ENCODE results near the gene TSSK3.
"Not testable (repeated sequence)": the region's sequence is repeated elsewhere in the genome, so short reads cannot be mapped to it uniquely, and the experiment has no call there.

Gene TSSK3

DNA sequence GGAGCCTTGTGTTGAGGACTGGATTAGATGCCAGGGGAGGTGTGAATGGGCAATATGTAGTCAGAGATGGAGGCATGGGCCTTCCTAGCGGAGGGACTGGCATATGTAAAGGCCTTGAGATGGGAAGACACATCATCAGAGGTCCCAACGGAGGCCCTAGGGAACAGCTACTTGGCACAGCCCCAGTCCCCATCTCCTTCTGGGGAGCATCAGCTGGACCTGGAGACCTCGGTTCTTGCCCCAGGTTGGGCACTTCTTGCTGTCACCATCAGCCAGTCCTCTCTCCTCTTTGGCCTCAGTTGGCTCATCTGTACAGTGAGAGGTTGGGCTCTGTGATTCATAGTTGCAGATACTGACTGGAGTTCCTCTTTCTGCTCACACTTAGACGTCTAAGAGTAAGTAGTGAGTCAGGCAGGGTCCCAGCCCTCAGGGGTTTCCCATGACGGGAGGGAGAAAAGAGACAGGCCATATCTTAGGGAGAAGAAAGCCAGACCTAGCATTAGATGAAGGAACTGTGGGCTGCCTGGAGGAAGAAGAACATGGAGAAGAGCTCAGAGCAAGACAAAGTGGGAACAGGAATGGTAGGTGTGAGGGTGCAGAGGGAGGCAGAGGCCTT lies 22.9 kb upstream of the TSSK3 start:
- DNase-seq, result no peak

DNA sequence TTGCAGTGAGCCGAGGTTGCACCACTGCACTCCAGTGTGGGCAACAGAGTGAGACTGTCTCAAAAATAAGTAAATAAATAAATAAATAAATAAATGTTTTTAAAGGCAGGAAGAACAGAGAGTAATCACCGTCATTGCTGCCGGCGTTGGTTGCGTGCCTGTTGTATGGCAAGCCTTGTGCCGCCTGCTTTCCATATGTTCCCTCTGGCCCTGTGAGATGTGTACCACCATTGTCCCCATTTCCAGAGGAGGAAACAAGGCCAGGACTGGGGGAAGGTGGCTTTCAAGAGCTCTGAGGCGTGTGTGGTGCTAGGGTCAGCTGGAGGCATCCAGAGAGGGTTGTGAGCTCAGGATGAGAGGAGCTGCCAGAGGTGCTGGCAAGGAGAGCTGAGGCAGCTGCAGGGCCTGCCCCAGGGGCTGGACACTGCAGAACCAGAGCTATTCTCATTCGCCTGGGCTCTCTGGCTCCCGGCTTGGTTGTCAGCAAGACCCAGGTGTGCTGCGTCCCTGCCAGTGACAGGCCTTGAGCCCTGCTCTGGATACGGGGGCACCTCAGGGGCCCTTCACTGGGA lies 21.1 kb upstream of the TSSK3 start:
- no peak for DNase-seq

DNA sequence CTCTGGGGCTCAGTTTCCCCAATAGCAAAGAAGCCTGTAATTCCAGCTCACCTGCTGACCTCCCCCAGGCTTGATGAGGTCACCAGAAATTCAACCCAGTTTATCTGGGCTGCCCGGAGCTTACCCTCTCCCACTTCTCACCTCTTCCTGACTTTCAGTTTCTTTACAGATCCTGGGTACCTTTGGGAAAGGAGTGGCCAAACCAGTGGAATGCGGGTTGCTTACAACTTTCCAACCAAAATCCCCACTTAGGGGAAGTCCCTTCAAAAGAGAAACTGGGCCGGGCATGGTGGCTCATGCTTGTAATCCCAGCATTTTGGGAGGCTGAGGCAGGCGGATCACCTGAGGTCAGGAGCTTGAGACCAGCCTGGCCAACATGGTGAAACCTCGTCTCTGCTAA lies 20.4 kb upstream of the TSSK3 start:
- no peak for DNase-seq

DNA sequence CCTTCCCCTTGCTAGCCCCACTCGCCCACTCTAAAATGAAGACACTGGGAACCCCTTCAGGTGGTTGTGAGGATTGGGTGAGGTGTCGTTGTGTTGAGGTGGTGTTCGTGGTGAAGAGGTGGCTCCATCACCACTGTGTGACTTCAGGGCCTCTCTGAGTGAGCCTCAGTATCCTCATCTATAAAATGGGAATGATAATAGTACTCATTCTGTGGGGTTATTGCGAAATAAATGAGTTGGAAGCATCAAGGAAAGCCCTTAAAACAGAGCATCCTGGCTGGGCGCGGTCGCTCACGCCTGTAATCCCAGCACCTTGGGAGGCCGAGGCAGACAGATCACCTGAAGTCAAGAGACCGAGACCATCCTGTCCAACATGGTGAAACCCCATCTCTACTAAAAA lies 19.6 kb upstream of the TSSK3 start:
- DNase-seq, result no peak

DNA sequence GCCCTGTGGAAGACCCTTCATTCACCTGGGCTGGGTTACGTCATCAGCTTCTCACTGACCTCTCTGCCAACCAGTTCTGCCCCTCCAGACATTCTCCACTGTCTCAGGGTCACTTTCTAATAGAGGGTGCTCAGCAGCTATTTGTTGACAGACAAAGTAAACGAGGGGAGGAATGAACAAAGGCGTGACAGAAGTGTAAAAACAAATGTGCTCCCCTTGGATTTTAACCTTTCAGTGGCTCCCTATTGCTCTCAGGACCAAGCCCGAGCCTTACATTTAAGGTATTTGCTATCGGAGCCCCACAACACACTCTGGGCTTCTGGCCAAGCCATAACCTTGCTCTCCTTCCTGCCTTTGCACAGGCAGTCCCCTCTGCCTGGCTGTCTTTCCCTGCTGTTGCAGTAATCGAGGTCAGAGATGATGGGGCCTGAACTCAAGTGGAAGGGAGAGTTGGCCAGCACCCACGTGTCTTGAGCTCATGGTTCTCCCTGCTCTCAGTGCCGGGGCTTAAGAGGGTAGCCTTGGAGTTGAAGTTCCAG lies 17.0 kb upstream of the TSSK3 start:
- DNase-seq, result no peak

DNA sequence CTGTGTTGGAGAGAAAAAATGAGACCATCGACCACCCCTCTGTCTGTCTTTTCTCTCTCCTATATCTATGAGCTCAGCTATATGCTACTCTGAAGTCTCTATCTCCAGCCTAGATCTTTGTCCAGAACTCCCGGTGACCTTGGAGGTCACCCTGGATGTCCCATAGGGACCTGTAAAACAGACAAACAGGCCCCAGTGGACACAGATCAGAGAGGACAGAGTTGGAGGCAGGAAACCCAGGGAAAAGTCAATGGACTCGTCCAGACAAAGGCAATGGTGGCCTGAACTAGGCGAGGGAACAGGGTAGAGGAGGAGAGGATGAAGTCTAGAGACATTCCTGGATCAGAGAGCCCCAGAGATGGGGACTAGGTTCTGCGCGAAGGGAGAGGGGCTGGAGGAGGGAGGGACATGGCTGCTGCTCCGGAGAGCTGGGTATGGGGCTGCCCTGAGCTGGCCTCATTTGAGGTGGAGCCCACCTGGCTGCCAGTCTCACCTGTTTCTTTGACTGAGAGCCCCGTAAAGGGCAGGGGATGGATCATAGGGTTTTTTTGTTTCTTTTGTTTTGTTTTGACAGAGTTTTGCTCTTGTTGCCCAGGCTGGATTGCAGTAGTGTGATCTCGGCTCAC lies 15.7 kb upstream of the TSSK3 start:
- no peak for DNase-seq

DNA sequence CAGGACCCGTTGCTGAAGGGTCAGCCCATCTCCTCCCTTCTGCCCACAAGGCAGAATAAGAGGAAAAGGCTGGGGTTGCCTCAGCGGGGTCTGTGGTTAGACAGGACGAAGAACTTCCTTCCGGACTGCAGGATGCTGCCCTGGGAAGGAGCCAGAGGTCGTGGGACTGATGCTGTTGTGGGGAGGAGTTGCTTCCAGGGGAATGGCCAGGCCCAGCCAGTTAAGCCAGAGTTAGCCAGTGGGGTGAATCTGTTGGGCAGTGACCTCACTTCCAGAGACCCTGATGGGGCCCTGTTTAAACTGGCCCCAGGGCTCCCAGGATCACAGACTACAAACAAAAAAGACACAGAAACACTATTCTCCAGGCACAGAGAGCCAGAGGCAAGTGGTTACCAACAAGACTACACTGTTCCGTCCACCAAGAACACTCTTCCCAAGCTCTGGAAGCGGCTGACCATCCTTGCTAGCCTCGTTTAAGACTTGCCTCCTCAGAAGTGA lies 13.1 kb upstream of the TSSK3 start:
- no peak for DNase-seq

DNA sequence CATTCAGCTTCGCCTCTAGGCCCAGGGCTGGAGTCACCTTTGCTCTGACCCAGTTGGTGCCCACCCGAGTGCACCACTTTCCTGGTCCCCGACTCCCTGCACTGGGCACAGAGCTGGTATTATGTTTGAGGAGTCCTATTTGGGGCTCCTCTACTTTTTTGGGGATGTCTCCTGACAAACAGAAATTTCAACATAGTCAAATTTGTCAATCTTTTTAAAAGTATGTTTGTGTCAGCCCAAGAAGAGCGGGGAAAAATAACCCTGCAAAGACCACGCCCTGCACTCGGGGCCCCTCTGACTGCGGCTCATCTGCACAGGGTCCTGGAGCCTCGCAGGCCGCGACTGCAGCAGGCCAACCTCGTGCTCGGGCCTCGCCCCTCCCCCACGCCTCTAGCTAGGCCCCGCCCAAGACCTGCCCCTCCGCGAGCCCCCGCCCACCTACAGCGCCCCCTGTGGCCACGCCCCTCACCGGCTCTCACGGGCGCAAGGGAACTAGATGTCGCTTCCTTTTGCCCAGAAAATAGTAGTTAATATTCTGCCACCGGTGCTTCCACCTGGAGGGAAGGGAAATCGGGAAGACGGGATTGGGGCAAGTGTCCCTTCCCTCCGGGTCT lies 11.4 kb upstream of the TSSK3 start:
- DNase-seq, result no peak

DNA sequence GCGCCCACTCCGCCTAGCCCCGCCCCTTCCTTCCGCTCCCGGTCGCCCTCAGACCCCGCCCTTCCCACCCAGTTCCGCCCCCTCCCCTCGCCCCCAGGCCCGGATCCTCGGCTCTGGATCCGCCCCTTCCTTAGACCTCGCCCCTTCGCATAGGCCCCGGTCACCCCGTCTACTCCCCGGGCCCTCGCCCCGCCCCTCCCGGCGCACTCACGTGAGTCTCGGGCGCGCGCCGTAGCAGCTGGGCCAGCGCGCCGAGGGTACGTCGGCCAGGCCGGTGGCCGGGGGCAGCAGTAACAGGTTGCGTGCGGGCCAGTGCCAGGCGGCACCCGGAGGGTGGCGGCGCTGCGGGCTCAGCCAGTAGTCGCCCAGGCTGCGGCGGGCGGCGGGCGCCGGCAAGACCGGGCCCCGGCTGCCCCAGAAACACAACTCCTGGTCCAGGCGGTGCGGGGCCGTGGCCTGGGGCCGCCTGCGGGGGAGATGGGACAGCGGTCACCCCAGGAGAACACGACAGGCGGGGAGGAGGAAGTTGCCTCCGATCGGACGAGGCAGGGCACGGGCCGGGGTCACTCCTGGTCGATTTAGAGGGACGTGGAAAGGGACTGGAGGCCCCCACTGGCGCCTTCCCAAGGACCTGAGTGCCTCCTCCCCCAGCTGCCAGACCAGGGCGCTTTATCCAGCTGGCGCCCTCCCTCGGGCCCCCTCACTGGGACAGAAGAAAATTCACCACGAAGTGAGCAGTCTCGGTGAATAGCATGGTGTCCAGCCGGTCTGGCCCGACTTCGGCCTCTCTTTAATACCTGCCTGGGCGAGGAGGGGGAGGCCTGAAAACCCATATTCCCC lies 10.7 kb upstream of the TSSK3 start:
- peak; percentile 43 for DNase-seq

DNA sequence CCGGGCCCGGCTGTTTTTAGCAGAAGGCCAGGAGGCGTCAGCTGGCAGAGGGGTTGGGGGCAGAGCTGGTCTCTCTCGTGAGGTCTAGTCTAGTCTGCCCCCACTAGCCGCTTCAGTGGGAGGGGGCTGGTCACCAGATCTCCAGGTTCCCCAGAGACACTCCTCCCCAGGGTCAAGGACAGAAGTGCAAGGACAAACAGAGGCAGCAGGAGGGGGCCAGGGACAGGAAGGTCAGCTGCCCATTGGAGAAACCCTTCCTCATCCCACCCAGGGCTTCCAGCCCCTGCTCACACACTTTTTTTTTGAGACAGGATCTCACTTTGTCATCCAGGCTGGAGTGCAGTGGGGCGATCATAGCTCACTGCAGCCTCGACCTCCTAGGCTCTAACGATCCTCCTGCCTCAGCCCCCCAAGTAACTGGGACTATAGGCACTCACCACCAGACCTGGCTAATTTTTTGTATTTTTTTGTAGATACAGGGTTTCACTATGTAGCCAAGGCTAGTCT lies 10.0 kb upstream of the TSSK3 start:
- DNase-seq, result no peak

DNA sequence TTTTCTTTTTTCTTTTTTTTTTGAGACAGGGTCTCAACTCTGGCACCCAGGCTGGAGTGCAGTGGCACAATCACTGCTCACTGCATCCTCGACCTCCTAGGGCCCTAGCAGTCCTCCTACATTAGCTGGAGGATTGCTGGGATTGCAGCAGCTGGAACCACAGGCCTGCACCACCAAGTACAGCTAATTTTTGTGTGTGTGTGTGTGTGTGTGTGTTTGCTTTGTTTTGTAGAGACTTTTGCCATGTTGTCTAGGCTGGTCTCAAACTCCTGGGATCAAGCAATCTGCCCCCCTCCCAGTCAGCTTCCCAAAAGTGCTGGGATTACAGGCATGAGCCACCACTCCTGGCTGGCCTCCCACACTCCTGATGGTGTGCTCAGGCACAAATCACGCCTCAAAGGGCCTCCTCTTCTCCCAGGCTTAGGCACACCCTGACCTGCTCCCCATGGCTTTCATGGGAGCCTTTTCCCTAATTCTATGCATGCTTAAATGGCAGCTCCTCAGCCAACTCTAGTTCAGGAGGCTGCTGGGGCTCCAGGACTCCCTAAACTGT lies 9.4 kb upstream of the TSSK3 start:
- DNase-seq, result no peak

DNA sequence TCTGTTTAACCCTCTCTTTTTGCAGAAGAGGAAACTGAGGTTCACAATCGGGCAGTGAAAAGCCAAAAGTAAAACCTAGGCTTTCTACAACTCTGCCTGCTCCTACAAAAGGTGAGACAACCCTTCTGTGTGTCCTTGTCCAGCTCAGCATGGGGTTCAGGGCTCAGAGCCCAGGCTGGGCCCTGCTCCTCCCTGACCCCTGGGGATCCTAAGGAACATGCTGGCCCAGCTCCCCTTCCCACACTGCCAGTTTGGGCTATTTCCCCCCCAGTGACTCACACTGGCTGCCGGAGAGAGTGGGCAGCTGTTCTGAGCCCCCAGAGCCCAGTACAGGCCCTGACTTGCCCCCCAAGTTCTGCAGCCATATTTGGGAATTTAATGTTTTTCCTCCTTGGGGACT lies 8.9 kb upstream of the TSSK3 start:
- DNase-seq, result no peak

DNA sequence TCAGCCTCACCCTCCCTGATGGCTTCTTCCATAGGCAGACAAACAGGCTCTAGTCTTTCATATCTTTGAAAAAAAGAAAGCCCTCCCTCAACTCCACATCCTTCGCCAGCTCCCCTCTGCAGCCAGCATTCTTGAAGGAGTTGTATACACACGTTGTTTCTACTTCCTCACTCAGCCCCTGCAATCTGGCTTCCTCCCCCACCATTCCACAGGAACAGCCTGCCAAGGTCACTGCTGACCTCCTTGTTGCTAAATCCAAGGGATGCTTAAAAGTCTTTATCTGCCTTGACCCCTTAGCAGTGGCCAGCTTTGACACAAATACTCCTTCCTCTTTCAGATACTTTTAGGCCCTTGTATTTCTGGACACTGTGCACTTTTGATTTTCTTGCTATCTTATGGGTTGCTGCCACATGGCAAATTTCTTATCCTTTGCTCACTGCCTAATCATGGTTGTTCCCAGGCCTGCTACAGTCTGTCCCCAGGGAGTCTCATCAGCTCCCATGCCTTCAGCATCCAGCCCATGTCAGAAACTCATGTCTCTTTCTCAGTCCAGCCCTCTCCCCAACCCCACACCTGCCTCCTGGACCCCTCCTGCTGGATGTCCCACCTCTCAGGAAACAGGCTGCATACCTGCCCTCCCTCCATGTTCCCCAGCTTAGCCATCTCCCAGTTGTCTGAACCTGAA lies 8.3 kb upstream of the TSSK3 start:
- no peak for DNase-seq

DNA sequence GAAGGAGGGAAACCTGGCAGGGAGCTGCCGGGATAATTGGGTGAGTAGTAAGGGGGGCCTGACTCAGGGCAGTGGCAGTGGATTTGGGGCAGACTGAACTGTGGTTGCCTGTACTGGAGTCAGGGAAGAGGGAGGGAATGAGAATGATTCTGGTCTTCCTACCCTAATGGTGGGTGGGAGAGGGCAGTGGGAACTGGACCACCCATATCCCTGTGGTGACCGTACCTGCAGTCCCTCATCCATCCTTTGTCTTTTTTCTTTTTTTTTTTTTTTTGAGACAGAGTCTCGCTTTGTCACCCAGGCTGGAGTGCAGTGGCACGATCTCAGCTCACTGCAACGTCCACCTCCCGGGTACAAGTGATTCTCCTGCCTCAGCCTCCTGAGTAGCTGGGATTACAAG lies 6.6 kb upstream of the TSSK3 start:
- not testable (repeated sequence) for DNase-seq

DNA sequence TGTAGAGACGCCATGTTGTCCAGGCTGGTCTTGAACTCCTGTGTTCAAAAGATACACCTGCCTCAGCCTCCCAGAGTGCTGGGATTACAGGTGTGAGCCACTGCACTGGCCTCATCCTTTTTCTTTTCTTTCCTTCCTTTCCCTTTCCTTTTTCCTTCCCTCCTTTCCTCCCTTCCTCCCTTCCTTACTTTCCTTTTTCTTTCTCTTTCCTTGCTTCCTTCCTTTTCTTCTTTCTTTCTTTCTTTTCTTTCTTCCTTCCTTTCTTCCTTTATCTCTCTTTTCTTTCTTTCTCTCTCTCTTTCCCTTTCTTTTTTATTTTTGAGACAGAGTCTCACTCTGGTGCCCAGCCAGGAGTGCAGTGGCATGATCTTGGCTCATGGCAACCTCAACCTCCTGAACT lies 5.9 kb upstream of the TSSK3 start:
- no peak for DNase-seq

DNA sequence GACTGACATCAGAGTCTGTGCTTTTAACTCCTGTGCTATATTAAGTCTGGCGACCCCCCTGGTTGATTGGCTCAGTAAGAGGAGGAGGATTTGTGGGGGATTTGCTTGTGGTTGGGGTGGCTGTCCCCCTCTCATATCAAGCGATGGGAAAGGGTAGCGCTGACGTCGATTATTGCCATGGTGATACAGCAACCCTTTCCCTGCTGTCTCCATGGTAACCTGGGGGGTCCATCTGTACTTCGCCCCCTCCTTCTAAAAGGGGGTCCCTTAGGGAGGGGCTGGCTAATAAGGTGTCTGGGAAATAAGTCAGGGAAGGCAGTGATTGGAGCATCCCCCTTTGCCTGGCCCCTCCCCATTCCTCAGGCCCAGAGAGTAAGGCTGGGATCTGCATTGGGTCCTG lies 4.7 kb upstream of the TSSK3 start:
- no peak for DNase-seq

DNA sequence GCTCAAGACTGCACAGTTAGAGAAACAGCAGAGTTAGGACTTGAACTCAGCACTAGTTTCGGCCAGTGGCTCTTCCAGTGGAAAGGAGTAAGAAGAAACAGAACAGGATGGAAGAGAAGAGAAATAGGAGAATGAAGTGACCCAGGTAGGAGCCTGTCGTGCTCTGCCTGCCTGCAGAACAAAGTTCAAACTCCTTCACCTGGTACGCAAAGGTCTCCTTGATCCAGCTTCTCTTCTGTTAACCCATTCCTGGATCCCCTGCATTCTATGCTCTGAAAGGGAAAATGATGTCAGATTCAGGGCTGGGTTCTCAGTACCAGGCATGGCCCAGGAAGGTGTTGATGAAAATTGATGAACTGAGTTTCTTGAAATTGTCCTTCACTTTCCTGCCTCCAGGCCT lies 3.9 kb upstream of the TSSK3 start:
- DNase-seq, result no peak

DNA sequence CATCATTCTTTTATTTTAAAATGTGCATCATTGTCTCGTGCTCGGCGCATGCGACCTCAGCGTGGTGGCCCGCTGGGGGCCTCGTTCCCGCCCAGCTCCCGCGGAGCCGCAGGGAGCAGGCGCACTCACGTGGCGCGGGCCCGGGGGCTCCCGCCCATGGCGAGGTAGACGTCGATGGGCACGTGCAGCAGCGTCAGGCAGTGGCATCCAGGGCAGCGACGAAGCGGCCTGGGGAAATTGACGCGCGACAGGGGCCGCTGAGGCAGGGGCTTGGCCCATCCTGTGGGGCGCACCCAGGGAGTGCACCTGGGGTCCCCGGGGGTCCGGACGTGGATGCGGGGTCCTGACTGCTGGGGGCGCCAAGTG lies 1.0 kb upstream of the TSSK3 start:
- no peak for DNase-seq

DNA sequence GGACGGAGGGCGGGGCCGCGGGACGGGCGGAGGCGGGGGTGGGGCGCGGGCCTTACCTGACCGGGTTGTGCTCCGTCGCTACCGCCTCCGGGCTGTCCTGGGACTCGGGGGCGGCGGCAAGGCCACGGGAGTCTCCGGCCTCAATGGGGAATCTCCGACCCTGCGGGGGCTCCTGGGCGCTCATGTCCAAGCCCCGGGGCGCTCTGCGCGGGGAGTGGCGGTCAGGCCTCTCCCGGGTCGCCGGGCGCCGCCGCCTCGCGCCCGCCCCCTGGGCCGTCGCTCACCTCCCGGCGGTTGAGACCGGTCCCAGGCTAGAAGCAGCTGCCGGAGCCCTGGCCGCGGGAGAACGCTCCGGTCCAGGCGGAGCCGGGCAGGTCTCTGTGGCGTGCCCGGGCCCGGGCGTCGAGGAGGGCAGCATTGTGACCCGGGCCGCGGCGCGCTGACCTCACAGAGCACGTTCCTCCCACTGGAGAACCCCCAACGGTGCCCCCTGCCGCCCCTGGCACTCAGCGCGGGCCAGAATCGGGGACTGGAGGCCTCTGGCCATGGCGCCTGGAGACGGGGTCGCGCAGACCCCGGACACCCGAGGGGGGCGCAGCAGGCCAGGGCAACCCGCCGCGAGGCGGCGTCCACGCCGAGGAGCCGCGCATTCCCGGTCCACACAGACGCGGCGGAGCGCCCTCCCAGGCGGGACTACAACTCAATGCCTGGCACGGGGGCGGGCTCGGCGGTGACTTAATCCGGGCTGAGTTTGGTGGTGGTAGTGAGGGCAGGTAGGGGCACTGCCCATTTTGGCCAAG lies 465 bp upstream of the TSSK3 start:
- no peak for DNase-seq

DNA sequence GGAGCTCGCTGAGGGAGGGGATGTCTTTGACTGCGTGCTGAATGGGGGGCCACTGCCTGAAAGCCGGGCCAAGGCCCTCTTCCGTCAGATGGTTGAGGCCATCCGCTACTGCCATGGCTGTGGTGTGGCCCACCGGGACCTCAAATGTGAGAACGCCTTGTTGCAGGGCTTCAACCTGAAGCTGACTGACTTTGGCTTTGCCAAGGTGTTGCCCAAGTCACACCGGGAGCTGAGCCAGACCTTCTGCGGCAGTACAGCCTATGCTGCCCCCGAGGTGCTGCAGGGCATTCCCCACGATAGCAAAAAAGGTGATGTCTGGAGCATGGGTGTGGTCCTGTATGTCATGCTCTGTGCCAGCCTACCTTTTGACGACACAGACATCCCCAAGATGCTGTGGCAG lies 1.4 kb downstream of the TSSK3 start:
- no peak for DNase-seq

DNA sequence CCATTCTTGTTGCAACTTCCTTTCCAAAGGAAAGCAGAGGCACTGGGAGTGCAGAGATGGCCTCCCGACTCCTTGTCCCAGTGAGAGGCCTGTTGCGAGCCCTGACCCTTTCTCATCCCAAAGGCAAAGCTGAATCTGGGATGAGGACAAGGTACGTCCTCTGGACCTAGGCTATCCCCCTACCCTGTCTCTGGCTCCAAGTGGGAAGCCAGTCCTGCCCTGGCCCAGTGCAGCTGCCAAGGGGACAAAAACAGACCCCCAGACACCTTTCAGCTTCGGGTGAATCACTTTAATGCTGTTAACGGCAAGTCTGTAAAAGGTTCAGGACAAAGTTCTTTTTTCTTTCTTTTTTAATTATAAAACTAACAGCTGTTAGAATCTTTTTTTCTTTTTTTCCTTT lies 2.5 kb downstream of the TSSK3 start:
- DNase-seq, result no peak
